CD4-positive, alpha-beta T cell treated with Interleukin-15 for 1 hour (primary cell): ENCODE measurements around the gene SLC13A2.
"Not testable (repeated sequence)": the region's sequence is repeated elsewhere in the genome, so short reads cannot be mapped to it uniquely, and the experiment has no call there.

Experiments
- DNase-seq: peaks from one replicate; pipeline ENCODE4 v3.0.0-alpha.2; 2020

The SLC13A2 gene

DNA sequence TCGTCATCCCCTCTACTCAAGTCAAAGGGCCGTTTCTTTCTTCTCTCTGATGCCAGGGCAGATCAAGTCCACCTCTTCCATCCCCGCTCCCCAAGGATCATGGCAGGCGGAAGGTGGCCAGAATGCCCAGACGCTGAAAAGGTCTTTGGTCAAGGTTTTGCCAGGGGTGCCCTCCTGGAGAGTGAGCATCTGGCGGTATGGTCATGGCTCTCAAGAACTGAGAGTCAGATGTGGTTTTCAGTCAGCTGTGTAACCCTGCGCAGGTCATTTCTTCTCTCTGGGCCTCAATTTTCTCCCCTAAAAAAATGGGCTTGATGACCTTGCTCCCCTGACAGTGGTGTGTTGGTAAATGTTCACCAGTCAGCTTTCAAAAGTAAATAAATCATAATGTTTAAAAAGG, 45.1 kb downstream of the SLC13A2 start:
- no peak for DNase-seq

DNA sequence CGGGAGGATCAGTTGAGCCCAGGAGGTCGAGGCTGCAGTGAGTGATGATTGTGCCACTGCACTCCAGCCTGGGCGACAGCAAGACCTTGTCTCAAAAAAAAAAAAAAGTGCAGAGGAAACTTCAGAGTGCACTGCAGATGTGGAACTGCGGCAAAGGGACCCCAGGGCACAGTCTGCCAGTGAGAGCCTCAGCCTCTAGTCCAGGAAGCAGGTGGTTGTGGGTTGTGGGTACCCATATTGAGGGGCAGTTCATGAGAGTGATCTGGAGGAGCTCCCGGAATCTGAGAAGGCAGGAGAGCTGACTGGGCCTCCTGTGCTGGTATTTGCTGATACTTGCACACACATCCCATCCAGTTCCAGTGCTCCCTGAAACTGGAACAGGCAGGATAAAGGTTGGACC, 45.8 kb downstream of the SLC13A2 start:
- DNase-seq = no peak

DNA sequence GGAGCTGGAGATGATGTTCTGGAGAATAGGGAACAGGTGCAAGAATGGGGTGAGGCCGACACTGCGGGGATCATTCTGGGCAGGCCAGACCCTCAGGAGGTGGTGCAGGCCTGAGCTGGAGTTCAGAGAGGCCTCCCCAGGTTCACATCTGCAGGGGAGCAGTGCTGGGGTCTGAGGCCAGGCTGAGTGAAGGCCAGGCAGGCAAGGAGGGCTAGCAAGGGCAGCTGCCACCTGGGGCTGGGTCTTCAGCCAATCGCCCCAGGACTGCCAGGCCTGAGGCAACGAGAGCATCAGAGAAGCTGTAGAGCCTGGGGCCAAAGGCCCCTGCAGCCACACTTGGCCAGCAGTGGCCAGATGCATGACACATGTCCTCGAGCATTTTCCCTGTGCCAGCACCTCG, 47.2 kb downstream of the SLC13A2 start:
- no peak for DNase-seq

DNA sequence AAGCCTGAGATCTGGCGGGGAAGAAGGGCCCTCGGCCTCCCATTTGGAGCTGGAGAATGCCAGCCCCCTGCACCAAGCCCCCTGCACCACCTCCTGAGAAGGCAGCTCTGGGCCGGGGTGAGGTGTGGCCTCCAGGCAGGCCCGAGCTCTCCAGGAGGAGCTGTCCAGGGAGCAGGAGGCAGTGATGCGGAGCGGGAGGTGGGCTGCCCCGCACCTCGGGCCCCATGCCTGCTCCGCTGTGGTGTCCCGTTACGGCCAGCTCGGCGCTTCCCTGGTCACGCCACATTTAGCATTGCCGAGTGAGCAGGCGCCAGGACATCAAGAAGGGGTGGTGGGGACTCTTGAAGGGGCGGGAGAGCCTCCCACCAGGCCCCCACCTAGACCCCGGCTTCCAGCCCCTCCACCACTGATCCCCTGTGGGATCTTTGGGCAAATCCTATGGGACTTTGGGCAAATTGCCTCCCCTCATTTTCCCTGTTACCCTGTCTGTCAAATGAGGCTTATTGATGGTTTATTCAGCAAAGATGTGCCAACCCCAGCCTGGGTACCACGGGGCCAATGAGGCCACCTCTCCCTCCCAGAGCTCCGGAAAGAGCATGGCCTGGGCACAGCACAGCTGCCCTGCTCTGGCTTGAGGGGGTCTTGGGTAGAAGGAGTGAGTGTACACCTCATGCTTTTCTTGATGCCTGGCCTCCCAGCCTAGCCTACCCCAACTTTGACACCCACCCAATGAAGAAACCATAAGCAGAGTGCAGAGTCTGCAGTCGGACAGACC, 48.1 kb downstream of the SLC13A2 start:
- DNase-seq = no peak

DNA sequence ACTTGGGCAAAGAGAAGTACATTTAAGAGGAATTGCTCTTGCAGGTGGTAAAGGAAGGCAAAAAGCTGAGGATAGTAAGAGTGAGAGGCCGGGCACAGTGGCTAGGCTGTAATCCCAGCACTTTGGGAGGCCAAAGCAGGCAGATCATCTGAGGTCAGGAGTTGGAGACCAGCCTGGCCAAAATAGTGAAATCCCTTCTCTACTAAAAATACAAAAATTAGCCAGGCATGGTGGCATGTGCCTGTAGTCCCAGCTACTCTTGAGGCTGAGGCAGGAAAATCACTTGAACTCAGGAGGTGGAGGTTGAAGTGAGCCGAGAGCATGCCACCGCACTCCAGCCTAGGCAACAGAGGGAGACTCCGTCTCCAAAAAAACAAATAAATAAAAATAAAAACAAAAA, 48.8 kb downstream of the SLC13A2 start:
- DNase-seq = not testable (repeated sequence)

DNA sequence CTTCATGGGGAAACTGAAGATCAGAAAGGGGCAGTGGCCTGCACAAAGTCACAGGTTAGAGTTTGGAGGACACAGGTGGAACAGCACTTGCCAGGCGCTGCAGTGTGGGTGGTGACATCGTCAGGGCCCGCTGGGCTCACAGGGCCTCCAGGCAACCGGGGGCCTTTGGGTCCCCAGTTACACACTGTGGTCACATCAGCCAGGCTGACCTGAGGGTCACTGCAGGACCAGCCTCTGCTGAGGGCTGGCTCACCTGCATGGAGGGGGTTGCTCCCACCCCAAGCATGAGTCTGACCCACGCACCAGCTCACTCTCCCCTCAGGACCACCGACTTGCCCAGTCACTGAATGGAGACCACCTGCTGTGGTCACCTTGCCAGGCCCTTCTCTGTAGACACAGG, 49.7 kb downstream of the SLC13A2 start:
- DNase-seq = no peak

DNA sequence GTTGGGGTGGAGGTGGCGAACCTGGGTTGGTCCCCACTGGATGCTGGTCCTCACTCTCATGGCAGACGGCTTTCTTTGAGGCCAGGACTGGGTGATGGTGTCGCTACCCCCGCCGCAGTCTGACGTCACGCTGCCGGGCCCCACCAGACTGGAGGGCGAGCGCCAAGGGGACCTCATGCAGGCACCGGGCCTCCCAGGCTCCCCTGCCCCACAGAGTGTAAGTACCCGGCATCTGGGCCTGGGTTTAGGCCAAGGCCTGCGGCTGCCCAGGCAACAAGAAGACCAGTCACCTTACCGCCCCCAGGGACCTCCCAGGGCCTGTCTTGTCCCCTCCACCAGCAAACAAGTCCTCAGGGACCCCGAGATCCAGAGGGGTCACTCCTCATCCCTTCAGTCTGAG, 50.4 kb downstream of the SLC13A2 start:
- no peak for DNase-seq

DNA sequence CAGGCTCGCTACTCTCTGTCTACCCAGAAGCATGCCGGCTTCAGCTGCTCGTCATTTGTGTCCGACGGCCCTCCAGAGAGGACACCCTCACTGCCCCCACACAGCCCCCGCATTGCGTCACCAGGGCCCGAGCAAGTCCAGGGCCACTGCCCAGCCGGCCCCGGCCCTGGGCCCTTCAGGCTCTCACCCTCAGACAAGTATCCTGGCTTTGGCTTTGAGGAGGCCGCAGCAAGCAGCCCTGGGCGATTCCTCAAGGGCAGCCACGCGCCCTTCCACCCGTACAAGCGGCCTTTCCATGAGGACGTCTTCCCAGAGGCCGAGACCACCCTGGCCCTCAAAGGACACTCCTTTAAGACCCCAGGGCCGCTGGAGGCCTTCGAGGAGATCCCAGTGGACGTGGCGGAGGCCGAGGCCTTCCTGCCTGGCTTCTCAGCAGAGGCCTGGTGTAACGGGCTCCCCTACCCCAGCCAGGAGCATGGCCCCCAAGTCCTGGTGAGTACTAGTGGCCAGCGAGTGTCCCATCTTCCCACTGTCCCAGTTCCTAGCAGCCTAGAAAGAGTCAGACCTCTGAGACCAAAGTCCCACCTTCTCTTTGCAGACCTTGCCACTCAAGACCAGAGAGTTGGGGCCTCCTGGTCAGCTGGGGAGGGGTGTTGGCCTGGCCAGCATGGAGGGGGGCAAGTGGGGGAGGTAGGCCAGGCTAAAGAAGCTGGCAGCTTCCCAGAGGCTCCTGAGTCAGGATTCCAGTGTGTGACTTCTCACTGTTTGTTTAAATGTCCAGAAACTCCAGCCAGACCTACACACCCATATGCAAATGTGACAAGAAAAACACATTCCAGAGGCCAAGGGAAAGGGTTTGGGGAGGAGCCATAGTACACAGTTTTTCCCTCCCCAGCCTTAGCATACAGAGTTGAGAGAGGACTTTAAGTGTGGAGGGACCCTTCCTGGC, 51.3 kb downstream of the SLC13A2 start:
- no peak for DNase-seq

DNA sequence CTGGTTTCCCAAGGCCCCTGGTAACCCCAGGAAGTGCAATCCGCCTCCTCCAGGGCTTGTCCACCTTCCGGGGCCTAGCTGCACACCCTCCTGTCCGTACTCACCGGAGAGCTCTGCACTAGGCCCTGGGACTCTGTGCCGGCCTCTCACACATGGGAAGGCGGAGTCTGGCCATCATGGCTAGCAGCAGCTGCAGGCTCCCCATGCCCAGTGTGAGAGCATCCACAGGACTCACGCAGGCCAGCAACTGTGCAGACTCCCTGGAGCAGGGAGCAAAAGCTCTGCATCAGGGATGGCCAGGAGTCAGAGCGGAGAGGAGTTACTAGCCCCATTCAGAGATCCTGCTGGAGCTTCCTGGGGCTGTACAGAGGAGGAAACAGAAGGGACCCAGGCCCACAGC, 52.9 kb downstream of the SLC13A2 start:
- no peak for DNase-seq

DNA sequence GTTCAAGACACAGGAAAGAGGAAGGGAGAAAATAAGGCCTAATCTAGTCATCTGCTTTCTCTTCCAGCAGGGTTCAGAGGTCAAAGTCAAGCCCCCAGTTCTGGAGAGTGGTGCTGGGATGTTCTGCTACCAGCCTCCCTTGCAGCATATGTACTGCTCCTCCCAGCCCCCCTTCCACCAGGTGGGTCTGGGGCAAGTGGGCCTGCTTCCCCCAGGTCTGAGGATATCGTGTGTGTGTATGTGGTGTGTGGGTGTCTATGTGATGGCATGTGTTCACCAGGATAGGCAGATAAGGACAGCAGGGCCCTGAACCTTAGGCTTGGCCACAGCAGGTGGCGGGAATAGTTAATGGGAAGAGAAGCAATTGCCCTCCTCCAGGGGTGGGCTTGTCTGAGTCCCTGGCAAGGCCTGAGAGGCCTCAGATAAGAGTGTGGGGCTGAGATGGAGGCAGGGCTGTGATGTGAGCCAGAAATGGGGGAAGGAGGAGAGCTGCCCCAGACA, 53.8 kb downstream of the SLC13A2 start:
- DNase-seq = no peak

DNA sequence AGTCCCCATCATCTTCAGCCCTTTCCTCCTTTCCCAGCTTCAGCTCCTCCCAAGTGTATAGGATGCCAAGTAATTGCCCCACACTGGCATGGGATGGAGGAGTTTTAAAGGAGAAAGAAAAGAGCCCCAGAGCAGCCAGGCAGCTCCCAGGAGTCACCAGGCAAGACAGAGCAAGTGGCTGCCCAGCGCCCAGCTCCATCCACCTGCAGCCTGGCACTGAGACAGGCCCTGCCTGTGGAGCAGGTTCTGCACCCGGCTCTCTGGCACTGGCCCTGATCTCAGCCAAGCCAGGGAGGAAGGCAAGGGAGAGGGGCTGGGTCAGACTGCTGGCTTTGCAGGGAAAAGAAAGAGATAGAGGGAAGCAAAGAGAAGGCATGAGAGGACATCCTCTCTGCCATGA, 54.4 kb downstream of the SLC13A2 start:
- DNase-seq = no peak

DNA sequence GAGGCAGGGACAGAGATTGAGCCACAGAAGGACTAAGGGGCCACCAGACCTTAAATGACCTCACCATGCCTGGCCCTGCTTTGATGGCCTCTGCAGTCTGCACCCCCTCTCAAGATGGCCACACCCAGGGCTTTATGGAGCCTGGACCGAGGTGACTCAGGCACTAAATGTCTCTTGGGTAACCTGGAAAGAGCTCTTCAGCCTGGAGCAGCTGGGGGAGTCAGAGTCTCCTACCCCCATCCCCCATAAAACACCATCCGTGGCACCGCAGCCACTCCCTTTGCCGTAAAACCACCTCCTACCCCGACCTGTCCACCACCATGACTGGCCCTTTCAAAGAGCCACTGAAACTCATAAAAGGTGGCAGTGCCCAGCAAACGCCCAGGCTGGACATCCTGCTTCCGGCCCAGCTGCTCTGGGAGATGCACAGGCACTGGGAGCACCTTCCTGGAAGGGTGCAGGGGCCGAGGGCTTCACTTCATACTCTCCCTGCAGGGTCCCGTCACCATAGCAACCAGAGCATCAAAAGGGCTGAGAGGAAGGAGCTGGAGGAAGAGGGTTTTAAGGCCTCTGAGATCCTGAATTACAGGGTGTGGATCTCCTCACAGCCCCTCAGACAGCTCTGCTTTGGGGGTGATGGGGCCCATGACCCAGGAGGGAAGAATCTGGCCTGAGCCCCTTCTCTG, 55.0 kb downstream of the SLC13A2 start:
- no peak for DNase-seq

DNA sequence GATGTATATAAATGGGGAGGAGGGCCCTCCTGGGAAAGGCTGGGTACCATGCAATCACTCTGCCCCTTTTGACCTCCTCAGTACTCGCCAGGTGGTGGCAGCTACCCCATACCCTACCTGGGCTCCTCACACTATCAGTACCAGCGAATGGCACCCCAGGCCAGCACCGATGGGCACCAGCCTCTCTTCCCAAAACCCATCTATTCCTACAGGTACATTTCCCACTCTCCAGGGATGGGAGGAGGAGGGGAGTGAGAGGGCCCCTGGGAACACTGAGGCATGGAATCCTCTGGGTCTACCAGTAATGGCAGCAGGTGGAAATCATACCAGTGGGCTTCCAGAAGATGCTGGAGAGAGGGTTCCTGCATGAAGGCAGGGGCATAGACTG, 55.6 kb downstream of the SLC13A2 start:
- no peak for DNase-seq

DNA sequence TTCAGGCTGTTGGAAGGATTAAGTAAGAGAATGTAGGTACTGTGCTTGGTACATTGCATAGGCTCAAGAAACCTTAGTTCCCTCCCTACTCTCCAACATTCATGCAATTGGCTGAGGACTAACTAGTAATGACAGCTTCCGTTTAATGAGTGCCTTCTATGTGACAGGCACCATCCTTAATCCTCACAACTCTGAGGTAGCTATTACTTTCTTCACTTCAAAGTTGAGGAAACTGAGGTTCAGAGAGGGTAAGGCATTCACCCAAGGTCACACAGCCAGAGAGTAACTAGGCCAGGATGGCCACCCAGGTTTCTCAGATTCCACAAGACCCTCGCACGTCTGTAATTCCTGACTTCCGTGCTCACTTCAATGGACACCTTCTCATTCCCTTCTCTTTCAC, 56.8 kb downstream of the SLC13A2 start:
- no peak for DNase-seq

DNA sequence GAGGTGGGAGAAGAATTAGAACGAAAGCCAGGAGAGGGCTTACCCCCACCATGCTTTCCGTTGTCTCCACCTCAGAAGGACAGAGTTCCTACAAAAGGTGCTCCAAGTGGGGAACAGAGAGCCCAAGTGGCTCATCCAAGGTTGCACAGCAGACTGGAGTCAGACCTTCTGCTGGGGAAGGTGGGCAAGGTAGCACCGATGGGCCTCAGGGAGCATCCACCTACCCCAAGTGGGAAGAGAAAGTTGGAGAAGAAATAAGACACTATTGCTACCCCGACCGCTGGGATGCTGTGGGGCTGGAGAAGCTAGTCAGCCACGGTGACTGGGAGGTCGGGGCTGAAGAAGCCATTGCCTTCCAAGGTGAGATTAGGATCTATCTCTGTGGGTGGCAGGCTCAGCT, 57.5 kb downstream of the SLC13A2 start:
- no peak for DNase-seq

DNA sequence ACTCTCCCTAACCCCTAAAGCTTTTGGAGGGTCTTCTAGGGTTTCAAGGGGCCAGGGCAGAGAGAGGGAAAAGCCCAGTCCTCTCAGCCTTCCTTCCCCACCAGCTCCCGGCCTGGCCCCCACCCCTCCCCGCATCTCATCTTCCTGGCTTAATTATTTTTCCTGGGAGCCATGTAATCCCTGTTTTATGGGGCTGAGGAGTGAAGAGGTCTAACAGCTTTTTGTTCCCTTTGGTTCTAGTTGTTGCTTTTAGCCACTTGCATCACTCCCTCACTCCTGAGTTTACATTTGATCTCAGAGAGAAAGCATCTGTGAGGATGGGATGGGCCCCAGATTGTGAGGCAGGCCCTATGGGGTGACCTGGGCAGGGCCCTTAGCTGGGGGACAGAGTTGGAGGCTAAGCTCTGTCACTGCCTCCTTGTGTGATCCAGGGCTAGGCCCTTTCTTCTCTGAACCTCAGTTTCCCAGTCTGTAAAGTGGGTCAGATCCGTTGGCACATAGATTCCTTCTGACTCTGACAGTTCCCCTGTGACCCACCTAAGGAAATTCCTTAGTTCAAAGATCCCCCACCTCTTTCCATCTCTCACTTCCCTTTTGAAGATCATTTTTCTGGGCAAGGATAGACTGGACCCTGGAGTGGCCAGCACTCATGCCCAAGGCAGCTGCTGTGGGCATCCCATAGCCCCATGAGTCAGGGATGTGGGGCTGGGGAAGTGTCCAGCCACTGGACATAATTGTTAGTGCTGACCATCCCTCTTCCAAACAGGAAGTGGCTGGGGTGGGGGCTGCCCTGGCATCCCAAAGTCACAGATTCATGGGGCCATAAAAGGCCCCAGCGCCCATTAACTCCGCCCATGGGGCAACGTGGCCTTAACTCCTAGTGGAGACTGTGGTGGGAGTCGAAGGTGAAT, 58.9 kb downstream of the SLC13A2 start:
- DNase-seq = no peak

DNA sequence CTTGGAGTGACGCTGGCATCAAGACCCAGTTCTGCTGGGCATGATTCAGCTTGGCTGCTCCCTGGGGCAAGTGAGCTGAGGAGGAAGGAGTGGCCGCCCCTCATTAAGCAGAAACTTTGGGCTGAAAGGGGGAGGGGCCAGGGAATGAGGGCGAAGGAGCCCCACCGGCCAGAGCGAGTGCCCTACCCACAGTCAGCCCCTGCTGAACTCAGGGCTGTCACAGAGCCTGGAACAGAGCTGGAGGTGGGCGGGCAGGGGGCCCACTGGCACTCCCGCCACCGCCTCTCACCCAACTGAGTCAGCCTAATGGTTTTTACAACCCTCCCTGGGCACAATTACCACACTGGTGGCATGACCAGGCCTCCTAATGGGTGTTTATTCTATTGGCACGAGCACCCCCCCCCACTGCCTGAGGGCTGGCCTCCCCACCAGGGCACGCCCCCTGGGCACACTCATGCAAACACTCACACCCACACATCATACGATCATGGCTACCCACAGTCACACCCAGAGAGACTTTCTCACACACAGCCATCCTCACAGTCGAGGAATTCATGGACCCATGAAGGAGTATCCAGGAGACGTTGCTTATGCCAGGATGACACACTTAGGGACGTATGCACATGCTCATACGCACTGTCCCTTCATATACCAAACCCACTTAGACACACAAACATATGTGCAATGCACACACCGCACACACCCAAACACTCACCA, 59.8 kb downstream of the SLC13A2 start:
- DNase-seq = no peak

DNA sequence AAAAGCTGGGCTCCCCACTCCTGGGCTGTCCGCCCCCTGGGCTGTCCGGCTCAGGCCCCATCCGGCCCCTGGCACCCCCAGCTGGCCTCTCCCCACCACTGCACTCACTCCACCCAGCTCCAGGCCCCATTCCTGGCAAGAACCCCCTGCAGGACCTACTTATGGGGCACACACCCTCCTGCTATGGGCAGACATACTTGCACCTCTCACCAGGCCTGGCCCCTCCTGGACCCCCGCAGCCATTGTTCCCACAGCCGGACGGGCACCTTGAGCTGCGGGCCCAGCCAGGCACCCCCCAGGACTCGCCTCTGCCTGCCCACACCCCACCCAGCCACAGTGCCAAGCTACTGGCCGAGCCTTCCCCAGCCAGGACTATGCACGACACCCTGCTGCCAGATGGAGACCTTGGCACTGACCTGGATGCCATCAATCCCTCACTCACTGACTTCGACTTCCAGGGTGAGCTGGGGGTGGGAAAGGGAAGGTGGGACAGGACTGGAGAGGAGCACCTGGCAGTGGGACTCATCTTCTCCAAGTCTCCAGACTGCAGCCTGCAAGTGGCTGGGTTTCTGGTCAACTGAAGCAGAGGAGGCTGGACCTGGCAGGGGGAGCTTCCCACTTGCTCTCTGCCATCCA, 61.4 kb downstream of the SLC13A2 start:
- DNase-seq = no peak

DNA sequence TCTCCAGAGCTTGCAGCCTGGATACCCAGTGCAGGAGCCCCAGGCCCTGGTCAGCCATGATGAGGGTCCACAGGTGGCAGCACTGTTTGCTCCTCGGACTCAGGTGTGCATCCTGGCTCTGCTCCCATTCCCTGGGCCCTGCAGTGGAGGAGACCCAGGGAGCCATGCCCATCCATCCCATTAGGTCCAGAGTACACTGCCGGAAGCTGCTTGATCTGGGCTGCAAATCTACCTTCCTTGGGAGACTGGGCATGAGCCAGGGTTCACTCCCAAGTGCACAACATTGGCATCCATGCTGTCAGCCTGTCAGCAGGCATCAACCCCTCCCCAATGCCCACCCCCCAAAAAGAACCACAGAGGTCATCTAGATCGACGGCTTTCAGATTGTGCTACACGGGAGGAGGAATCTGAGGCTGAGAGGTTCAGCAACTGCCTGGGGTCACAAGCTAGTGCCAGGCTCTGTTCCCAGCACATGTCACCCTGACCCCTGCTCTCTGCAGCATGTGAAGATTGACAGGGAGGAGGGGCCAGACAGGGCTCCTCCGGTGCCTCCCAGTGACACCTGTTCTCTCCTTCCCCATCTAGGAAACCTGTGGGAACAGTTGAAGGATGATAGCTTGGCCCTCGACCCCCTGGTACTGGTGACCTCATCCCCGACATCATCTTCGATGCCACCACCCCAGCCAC, 63.2 kb downstream of the SLC13A2 start:
- DNase-seq = no peak

DNA sequence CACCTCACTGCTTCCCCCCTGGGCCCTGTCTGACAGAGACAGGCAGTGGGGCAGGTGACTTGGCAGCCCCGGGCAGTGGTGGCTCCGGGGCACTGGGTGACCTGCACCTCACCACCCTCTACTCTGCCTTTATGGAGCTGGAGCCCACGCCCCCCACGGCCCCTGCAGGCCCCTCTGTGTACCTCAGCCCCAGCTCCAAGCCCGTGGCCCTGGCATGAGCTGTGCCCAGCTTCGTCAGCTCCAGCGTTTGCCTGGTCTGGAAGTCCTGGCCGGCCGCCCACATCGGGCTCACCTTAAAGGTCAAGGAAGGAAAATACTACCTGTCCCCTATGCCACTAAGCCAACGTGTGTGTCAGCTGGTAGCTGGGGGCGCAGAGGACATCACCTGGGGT, 63.8 kb downstream of the SLC13A2 start:
- DNase-seq = no peak
